Fibroblast of the aortic adventitia (primary cell): ENCODE data around the gene GRM1. TPM values are rescaled to one million over a fixed set of nuclear protein-coding genes. Genes with fewer than 3 reads are reported as not detected.

ENCODE experiments used
- DNase-seq: peaks from one replicate; pipeline ENCODE4 v3.0.0-alpha.2; 2010; ENCODE audit warnings: low read depth
- H3K4me3 ChIP-seq: 2 replicates; pipeline ENCODE4 v1.5.1; 2011; ENCODE audit warnings: low read depth, mild to moderate bottlenecking, control low read depth, low read length, moderate library complexity
- total RNA-seq: library from RNA; depleted of rRNA; stranded (reverse); fragments of >200 nt; gene quantifications from 2 replicates; pipeline ENCODE4 v1.2.3, GENCODE V29; 2012; ENCODE audit warnings: low replicate concordance
- TF ChIP-seq, protein P1 (sequence below): IDR thresholded peaks from 2 replicates; pipeline ENCODE4 v1.5.1; 2011; ENCODE audit warnings: mild to moderate bottlenecking, low read length, control low read depth, inconsistent platforms; ENCODE audit not compliant: insufficient read depth

The GRM1 gene
- total RNA-seq, 1 donor = 0.09 TPM

DNA sequence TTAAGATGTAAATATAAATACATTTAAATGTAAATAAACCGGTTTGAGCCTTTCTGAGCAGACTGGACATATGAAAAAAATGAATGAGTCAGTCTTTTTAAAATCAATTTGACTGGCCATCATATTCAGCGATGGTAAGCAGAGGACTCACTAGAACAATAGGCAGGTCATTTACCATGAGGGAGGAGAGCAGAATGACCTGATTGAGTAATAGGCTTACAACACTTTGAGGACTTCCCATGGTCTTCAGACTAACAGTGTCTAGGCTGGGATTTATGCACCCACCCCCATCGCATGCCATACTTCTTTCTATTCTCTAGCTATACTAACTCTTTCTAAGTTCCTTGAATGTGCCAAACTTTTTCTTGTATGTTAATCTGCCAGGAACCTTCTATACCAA lies 272.9 kb downstream of the GRM1 start:
- TF ChIP-seq, protein P1, sequence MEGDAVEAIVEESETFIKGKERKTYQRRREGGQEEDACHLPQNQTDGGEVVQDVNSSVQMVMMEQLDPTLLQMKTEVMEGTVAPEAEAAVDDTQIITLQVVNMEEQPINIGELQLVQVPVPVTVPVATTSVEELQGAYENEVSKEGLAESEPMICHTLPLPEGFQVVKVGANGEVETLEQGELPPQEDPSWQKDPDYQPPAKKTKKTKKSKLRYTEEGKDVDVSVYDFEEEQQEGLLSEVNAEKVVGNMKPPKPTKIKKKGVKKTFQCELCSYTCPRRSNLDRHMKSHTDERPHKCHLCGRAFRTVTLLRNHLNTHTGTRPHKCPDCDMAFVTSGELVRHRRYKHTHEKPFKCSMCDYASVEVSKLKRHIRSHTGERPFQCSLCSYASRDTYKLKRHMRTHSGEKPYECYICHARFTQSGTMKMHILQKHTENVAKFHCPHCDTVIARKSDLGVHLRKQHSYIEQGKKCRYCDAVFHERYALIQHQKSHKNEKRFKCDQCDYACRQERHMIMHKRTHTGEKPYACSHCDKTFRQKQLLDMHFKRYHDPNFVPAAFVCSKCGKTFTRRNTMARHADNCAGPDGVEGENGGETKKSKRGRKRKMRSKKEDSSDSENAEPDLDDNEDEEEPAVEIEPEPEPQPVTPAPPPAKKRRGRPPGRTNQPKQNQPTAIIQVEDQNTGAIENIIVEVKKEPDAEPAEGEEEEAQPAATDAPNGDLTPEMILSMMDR = no peak
- no peak for DNase-seq
- no peak overlapping the region for H3K4me3 ChIP-seq

DNA sequence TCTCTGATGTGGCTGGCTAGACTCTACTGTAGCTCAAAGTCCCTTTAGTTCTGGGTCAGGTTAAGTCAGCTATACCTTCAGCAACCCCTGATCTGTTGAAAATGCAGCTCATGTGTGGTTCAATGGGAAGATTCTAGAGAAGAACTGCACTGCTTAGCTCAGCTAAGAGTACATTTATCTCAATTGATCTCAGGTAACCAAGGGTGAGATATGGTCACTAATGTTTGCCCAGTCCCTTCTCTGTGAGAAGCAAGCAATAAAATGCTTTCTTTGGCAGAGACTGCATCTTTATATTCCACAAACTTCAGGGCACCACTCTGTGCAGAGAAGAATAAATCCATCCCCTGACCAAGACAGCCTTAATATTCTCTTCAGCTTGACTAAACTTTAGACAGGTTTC lies 274.1 kb downstream of the GRM1 start:
- DNase-seq = no peak
- TF ChIP-seq, protein P1 = no peak
- H3K4me3 ChIP-seq = no peak overlapping the region

DNA sequence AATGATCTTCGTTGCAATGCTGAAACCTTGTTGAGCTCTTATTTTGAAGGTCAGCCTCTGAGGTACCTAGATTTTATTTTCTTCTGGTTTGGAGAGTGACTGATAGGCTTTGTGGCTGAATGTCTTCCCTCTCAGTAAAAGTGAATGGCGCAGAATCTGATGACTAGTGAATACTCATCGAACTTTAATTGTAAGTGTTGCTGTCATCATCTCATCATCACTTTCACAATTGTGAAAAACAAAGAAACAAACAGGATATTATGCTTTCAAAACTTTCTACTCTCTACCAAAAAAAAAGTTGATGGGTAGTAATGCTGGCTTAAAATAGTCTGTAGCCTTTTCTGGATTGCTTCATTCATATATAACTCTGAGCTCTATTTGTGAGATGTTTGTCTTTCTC lies 275.3 kb downstream of the GRM1 start:
- no peak overlapping the region for H3K4me3 ChIP-seq
- TF ChIP-seq, protein P1 = no peak
- DNase-seq = no peak

DNA sequence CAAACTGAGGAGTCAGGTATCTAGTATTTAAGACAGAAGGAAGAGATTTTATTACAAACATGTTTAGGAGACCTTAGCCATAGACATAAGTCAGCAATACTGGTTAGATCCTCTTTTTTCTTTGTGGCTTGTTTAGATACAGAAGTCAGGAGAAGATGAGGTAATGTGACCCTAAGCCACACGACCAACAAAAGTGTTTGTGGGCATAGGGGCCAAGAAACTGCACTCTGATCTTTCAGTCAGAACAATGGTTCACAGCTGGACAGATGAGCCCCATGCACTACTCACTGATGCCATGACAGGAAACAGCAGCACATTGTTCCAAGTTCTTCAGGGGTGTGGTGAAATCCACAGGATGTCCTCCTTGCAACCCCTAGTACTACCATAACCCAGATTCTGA lies 276.2 kb downstream of the GRM1 start:
- DNase-seq = no peak
- no peak overlapping the region for H3K4me3 ChIP-seq
- TF ChIP-seq, protein P1 = no peak

DNA sequence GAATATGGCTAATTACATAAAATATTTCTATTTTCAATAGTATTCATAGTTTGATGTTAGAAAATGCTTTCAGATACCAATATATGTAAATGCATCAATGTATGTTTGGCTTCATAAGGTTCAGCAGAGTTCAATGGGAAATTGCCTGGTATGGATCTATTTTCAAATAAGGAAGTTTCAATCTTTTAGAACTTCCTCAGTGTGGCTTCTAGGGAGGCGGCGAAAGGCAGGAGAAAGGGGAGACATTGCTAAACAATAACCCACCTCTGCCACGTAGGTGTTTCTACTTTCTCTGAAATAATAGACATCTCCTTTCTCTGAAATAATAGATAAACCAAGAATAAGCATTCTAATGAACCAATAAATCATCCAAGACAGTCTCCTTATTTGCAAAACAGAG lies 277.1 kb downstream of the GRM1 start:
- DNase-seq = no peak
- TF ChIP-seq, protein P1 = no peak
- H3K4me3 ChIP-seq = no peak overlapping the region

DNA sequence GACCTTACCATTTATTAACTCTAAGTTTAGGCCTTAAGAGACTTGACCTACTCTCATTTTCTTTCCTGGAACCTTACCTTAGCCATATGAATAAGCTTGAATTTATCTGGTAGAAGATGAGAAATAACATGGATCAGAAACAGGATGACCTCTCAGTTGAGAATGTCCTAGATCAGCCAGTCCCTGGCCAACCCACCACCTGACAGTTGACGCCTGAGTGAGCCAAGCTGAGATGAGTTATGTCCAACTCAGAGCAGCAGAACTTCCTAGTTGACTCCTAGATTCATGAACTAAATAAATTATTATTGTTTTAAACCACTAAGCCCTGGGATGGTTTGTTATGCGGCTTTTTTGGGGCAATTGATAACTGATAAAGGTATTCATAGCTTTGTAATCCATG lies 281.8 kb downstream of the GRM1 start:
- no peak for DNase-seq
- no peak overlapping the region for H3K4me3 ChIP-seq
- TF ChIP-seq, protein P1 = no peak

DNA sequence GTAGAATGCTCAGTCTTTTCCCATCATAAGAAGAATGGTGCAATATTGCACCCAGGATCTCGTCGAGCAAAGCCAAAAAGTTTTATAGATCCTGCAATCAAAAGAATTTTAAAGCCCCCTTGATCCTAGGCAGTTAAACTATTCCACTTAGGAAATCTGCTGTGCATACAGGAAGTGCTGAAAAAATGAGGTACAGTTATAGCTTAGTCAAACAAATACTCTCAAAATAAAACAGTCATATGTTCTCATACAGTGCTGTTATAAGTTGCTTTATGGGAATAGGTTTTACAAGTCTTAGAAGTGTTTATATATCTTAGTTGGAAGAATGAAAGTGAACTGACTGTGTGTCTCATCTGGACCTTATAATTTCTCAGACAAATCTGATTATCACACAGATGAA lies 282.2 kb downstream of the GRM1 start:
- TF ChIP-seq, protein P1 = no peak
- no peak overlapping the region for H3K4me3 ChIP-seq
- DNase-seq = no peak
